PC-3 (cell line): ENCODE measurements around the gene ACAP2.

Experiments
- CTCF ChIP-seq: fragments of 300-600 bp; sonication (generic); conservative IDR thresholded peaks from 2 replicates; pipeline ENCODE4 v1.5.1; 2017; ENCODE audit warnings: antibody characterized with exemption, low read depth, mild to moderate bottlenecking, low read length
- EZH2phosphoT487 ChIP-seq: fragments of 300-600 bp; sonication (generic); IDR thresholded peaks from 2 replicates; pipeline ENCODE4 v1.6.1; 2018; ENCODE audit warnings: mild to moderate bottlenecking, antibody characterized with exemption, low read length, borderline replicate concordance

GRCh38 chr3:195249858-195250464 lies 192.9 kb downstream of the ACAP2 start:
- TF ChIP-seq CTCF (no peak), EZH2phosphoT487 (no peak)
